OCI-LY3 (cell line): ENCODE data around the gene IZUMO1.

Source experiments
- EZH2phosphoT487 ChIP-seq: fragments of 200-600 bp; shearing (Covaris generic); IDR thresholded peaks from 2 replicates; pipeline ENCODE4 v1.6.1; 2018; ENCODE audit warnings: antibody characterized with exemption, mixed run types, low read depth
- TF ChIP-seq, protein P1 (sequence below): fragments of 200-600, 300-600 bp; sonication (generic); IDR thresholded peaks from 2 replicates; pipeline ENCODE4 v1.5.1; 2014; ENCODE audit warnings: antibody characterized with exemption, low read length, low read depth

DNA sequence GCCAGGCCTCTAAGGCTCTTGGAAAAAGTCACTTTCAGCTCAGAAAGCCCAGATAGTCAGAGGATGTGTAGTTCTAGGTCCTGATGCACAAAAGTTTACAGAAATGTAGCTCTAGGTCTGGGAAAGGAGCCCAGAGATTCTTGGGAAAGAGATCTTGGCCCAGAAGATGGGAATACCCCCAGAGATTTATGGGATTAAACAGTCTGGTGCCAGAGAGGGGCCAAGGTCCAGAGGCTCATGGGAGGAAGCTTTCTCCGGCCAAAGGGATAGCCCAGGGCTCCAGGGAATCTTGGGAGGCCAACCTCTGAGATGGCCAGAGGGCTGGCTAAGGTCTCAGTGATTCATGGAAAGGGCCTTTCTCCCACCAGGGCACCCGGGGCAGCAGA is 49.0 kb upstream of the IZUMO1 start:
- TF ChIP-seq, protein P1, sequence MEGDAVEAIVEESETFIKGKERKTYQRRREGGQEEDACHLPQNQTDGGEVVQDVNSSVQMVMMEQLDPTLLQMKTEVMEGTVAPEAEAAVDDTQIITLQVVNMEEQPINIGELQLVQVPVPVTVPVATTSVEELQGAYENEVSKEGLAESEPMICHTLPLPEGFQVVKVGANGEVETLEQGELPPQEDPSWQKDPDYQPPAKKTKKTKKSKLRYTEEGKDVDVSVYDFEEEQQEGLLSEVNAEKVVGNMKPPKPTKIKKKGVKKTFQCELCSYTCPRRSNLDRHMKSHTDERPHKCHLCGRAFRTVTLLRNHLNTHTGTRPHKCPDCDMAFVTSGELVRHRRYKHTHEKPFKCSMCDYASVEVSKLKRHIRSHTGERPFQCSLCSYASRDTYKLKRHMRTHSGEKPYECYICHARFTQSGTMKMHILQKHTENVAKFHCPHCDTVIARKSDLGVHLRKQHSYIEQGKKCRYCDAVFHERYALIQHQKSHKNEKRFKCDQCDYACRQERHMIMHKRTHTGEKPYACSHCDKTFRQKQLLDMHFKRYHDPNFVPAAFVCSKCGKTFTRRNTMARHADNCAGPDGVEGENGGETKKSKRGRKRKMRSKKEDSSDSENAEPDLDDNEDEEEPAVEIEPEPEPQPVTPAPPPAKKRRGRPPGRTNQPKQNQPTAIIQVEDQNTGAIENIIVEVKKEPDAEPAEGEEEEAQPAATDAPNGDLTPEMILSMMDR = no peak
- no peak for TF ChIP-seq EZH2phosphoT487
